T-helper 2 cell treated with Interferon-gamma antibody and Interleukin-4, amounts not matched to agents 100 ng/mL and 5 ng/mL, for 36 hours (primary cell): ENCODE results near the gene CRX. TPM values are rescaled to one million over a fixed set of nuclear protein-coding genes. Genes with fewer than 3 reads are reported as not detected.
"Not testable (repeated sequence)": the region's sequence is repeated elsewhere in the genome, so short reads cannot be mapped to it uniquely, and the experiment has no call there.

Experiments used
- intact Hi-C: fragments of 100-400 bp; cut with micrococcal nuclease; formaldehyde crosslinking; loops from one replicate; pipeline ENCODE4 v1.15.1; 2023
- total RNA-seq: library from RNA; stranded (reverse); gene quantifications from 2 replicates; pipeline ENCODE4 v1.2.3, GENCODE V29; 2022

CRX gene
- total RNA-seq, 1 donor from 2014 or later: not detected

DNA sequence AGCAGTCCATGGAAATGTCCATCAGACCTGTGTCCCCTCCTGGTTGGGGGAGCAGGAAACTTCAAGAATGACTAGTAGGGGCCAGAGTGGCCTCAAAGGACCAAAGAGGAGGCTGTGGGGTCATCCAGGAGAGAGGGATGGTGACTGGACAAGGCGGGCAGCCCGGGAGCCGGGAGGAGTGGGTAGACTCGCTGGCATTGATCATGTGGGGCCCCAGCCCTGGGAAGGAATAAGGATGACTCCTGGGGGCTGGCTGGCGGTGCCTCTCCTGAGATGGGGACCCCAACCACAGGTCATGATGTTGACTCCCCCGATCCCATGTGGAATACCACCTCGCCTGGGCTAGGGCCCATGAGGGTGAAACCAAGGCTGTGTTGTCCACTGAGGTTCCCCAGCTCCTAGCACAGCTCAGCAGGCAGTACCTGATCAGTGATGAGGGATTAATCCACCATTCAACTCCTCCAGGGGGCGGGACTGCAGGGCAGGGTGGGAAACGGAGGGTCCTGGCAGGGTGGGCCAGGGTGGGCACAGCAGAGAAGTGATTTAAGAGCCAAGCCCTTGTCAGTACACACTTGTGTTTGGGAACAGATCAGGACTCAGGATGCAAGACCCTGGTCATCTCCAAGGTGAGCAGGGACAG, 37.0 kb downstream of the CRX start, which contains the start of gene TPRX2:
Gene TPRX2, plus strand, starts transcription at position 590 of the 640 bp plus-strand sequence. Its CDS starts 12 bp downstream, at position 602.
- intact Hi-C loops: not testable (repeated sequence)

DNA sequence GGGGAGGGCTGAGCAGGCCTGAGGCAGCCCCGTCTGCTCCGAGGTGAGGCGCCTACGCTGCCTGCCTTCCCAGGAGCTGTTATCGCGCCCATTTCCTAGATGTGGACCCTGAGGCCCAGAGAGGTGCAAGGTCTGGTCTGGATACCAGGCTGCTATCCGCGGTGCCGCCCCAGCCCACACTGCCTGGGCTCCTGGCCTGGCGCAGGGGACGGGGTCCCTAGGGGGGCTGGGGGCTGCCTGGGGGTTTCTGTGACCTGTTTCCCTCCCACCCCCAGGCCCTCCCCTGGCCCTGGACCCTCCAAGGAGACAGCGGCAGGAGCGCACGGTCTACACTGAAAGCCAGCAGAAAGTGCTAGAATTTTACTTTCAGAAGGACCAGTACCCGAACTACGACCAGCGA, 38.1 kb downstream of the CRX start:
- intact Hi-C loops: not testable (repeated sequence)

DNA sequence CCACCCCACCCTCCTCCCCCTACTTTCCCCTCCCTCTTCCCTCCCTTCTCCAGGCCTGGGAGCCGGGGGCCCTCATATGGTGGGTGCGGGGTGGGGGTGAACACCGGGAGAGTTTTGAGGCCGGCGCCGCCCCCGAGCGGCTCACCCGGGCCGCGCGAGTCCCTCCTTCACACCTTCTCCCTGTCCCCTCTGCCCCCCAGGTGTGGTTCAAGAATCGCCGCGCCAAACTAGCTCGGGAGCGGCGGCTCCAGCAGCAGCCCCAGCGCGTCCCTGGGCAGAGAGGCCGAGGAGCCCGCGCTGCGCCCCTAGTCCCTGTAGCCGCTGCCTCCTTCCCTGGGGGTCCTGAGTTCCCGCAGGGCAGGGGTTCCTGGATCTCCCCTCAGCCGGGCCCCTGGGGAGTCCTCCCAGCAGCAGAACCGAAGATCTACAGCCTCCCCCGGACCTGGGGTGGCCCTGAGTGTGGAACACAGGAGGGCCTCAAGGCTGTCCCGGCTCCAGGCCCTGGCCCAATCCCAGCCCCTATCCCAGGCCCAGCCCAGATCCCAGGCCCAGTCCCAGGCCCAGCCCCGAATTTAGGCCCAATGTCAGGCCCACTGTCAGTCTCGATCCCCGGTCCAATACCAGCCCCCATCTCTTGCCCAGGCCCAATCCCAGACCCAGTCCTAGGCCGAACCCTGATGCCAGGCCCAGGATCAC, 39.0 kb downstream of the CRX start:
- intact Hi-C loops: no loop called here

DNA sequence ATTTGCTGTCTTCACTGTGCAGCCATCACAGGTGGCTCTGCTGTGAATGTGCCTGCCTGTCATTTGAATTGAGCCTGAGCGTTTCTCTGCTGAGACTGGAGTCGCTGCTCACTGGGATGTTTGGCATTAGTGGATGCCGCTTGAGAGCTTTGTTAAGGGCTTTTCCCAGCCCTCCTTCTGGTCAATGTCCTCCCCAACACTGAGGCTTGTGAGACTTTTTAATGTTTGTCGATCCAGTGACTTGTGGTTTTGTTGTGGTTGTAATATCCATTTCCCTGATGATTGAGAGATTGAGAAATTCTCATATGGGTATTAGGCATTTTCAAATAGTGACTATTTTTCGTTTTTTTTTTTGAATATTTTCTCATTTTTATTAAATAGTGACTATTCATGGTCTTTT, 39.9 kb downstream of the CRX start:
- intact Hi-C loops: no loop called here

DNA sequence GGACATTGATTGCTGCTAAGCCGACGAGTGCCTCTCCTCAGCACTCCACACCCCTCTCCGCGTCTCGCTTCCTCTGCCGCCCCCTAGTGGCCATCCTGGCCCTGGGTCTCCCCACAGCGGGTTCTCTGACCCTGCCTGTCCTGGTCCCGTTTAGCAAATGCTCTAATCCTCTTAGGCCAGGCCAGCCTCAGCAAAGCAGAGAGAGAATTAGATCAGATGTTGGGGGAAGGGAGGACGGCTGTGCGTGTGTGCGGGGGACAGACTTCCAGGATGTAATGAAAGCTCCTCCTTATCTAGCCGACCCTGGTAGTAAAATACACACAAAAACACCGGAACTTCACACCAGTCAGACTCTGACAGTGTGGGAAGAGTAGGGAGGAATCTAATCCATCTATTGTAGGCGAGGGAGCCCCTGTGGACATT, 41.8 kb downstream of the CRX start:
- intact Hi-C loops: no loop called here

DNA sequence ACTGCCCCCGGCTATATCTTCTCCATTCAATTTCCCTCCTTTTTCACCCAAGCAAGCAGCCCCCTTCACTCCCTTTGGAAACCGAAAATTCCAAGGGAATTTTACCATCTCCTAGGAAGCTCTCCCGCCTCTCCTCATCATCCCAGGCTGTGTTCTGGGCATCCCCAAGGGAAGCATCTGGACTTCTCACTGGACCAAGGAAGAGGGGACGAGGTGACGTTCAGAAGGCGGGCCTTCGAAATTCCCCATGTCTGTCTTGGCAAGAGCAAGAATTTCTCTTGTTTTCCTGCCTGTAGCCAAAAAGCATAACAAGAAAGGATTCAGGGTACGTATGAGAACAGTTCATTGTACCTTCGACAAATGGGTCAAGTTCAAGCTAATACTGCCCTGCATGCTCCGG, 43.4 kb downstream of the CRX start:
- intact Hi-C loops: no loop called here

DNA sequence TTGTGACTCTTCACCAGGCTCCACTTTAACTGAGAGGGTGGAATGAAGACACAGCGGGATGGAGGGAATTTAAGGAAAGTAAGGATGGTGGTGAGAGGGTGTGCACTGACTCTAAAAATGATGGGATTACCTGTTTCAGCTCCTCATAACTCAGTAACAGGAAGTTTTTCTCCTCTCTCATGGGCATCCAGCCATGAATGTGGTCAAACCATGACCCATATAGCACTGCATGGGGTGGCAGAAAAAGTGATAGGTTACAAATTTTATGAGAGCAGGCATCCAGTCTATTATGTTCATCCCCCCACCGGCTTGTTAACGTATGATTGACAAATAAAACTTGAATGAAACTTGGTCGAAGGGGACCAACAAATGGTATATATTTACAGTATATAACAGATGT, 57.2 kb downstream of the CRX start:
- intact Hi-C loops: no loop called here

DNA sequence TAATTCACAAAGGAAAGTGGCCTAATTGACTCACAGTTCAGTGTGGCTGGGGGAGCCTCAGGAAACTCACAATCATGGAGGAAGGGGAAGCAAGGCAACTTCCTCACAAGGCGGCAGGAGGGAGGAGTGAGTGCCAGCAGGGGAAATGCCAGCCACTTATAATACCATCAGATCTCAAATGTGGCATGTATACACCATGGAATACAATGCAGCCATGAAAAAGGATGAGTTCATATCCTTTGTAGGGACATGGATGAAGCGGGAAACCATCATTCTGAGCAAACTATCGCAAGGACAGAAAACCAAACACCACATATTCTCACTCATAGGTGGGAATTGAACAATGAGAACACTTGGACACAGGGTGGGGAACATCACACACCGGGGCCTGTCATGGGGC, 57.6 kb downstream of the CRX start:
- intact Hi-C loops: not testable (repeated sequence)

DNA sequence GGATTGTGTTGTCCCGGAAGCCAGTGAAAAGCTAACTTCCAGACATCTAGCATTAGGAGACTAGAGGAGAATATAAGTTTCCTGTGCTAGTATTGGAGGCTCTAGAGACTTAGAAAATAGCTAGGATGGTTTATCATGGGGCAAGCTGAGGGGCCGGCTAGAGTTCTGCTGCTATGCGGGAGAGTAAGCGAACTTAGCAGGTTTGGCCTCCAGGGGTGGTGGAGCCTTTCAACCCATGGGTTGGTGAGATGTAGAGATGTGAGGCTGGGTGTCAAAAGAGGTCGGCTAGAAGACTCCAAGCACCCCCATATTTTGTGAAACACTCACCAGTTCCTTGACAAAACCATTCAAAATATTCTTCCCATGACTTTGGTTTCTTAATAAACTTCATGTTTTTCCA, 60.0 kb downstream of the CRX start:
- intact Hi-C loops: no loop called here

DNA sequence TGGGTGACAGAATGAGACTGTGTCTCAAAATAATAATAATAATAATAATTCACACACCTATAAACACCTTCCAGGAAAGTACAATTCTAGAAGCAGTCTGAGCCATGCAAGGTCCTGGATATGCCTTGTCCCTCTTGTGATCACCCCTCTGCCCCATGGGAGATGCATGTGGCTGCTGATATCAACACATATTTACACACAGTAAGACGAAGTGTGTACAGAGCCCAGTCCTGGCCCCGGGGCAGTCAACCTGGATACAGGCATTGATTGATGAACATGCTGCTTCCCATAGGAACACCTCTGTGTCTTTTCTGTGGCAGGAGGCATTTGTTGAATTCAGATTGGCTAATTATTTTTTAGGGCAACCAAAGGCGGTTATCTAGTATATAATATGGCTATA, 61.2 kb downstream of the CRX start:
- intact Hi-C loops: no loop called here

DNA sequence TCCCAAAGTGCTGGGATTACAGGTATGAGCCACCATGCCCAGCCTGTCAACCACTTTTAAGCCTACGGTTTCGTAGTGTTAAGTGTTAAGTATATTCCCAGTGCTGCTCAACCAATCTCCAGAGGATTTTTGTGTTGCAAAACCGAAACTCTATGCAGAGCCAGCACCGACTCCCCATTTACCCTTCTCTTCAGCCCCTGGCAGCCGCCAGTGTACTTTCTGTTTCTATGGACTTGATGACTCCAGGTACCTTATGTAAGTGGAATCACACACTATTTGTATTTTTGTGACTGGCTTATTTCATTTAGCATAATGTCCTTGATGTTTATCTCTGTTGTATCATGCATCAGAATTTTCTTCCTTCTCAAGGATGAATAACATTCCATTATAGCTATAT, 63.3 kb downstream of the CRX start:
- intact Hi-C loops: no loop called here

DNA sequence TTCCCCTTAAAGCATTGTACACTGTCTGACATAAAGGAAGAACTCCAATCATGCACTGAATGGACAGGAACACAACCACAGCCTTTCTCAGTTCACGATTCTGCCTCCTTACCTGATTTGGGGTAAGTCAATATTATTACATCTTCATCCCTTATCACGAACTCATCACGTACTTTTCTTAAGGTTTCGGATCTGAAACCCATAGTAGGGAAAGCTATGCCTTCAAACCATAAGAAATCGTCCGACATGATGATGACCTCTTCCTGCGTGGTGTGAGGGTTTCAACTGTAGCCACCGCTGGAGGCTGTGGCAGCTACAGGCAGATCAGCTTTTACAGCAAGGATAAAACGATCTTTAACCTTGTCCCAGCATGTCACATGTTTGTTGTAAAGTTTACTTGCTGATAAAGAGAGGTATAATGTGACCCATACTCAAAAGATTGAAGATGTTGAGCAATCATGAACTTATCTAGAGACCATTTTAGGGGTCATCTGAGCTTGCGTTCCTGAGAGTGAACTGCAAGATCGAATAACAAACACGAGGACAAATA, 64.3 kb downstream of the CRX start, which contains the start of gene SULT2A1:
Gene SULT2A1, minus strand, starts transcription at position 306 of the 550 bp plus-strand sequence. Its CDS starts 58 bp downstream, at position 248.
- intact Hi-C loops: no loop called here

DNA sequence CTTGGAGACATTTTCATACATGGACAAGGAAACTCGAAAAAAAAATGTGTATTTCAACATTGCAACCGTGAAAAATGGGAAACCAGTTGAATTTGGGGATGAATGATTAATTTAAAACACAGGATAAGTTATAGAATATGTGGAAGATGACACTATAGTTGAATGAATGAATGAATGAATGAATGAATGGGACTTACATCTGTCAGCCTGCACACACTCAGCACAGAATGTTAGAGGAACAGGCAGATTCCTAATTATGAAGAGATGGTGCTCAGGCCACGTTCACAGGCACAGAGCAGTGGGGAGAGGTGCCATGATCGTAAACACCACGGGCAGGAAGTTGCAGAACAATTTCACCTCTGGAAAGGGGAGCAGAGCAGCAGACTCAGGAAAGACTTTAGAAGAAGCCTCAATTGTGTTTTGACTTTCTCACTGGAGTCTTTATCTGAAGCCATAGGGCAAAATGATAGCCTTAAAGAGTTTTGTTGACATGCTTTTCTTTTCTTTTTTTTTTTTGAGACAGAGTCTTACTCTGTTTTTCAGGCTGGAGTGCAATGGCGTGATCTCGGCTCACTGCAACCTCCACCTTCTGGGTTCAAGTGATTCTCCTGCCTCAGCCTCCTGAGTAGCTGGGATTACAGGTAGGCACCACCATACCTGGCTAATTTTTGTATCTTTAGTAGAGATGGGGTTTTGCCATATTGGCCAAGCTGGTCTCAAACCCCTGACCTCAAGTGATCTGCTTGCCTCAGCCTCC, 69.3 kb downstream of the CRX start:
- intact Hi-C loops: no loop called here

DNA sequence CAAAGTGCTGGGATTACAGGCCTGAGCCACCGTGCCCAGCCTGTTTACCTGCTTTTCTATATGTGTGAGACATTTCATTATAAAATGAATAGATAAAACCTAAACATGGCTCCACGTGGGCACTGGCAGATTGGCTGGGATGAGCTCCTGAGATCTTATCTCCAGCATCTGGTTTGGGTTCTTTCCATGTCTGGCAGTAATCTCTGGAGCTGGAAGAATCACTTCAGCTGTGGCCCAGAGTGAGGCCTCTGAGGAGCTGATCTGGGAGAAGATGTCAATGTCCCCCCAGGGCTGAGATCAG, 69.8 kb downstream of the CRX start:
- intact Hi-C loops: no loop called here

DNA sequence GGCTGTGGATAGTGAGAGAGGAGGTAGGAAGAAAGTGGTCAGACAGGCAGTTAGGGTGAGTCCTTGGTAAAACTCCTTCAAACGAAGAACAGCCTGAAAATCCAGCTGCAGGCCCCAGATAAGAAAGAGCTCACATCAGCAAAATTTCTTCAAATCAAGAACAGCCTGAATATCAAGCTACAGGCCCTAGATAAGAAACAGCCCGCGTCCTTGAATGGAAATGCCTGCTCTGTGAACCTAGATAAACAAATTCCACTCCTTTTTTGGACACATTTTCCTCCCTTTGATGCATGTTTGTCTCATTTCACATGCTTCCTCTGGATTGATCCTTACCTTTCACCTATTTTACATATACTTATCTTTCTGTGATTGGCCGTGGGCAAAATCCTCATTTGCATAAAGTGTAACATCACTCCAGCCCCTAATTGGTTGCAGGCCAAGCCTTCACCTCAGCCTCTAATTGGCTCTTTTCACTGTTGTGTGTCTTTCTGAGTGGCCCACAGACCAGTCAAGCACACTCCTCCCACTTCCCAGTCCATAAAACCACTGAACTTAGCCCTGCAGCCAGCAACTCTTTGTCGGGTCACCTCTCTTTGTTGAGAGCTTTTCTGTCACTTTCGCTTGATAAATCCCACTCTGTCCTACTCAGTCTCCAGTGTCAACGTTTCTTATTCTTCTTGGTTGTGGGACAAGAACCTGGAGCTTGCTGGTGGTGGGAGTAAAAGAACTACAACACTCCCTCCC, 70.4 kb downstream of the CRX start:
- intact Hi-C loops: no loop called here

Other genes starting within 250 kb of the CRX start
- 0.39 and 0.50 TPM in 2 replicates for gene ZNF541, start 248.8 kb upstream of the CRX start, total RNA-seq
- gene BICRA, start 212.8 kb upstream of the CRX start, total RNA-seq: 15.8 and 16.6 TPM in 2 replicates
- 0.11 TPM in 1 of 2 replicates, not detected in the other for gene EHD2, start 108.5 kb upstream of the CRX start, total RNA-seq
- 286 and 295 TPM in 2 replicates for gene NOP53, start 76.4 kb upstream of the CRX start, total RNA-seq
- gene SELENOW, start 43.2 kb upstream of the CRX start, total RNA-seq: 93.5 and 95.1 TPM in 2 replicates
- not detected in 2 replicates for gene TPRX1, start 17.4 kb upstream of the CRX start, total RNA-seq
- not detected in 2 replicates for gene TPRX2, start 37.3 kb downstream of the CRX start, total RNA-seq
- gene SULT2A1, start 64.4 kb downstream of the CRX start, total RNA-seq: not detected in 2 replicates
- gene BSPH1, start 170.2 kb downstream of the CRX start, total RNA-seq: not detected in 2 replicates
- not detected in 2 replicates for gene ELSPBP1, start 172.7 kb downstream of the CRX start, total RNA-seq
- gene CABP5, start 222.1 kb downstream of the CRX start, total RNA-seq: not detected in 2 replicates